Measurements from ENCODE around the gene SLC25A22.

SLC25A22 gene

GRCh38 chr11:770642-771616 is 27.2 kb downstream of the SLC25A22 start:
- DNase-seq = no peak

GRCh38 chr11:769887-770641 is 28.0 kb downstream of the SLC25A22 start:
- no peak for DNase-seq

- DNase-seq = no peak
Observed at GRCh38 chr11:767238-767637, 30.8 kb downstream of the SLC25A22 start.

DNA sequence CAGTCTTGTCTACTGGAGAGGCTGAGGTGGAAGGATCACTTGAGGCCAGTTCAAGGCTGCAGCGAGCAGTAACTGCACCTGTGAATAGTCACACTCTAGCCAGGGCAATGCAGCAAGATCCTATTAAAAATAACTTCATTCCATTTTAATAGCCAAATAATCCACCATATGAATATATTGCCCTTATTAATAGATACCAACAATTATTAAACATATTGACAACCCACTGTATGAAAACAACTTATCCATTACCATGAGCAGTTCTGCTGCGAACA is 31.2 kb downstream of the SLC25A22 start:
- DNase-seq = no peak

GRCh38 chr11:766106-766935 is 31.8 kb downstream of the SLC25A22 start:
- DNase-seq = no peak

DNA sequence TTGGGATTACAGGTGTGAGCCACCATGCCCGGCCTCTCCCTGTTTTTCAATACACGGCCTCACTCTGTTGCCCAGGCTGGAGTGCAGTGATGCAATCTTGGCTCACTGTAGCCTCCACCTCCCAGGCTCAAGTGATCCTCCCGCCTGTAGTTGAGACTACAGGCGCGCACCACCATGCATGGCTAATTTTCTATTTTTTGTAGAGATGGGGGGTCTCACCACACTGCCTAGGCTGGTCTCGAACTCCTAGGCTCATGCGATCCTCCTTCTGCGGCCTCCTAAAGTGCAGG is 32.3 kb downstream of the SLC25A22 start:
- no peak for DNase-seq

DNA sequence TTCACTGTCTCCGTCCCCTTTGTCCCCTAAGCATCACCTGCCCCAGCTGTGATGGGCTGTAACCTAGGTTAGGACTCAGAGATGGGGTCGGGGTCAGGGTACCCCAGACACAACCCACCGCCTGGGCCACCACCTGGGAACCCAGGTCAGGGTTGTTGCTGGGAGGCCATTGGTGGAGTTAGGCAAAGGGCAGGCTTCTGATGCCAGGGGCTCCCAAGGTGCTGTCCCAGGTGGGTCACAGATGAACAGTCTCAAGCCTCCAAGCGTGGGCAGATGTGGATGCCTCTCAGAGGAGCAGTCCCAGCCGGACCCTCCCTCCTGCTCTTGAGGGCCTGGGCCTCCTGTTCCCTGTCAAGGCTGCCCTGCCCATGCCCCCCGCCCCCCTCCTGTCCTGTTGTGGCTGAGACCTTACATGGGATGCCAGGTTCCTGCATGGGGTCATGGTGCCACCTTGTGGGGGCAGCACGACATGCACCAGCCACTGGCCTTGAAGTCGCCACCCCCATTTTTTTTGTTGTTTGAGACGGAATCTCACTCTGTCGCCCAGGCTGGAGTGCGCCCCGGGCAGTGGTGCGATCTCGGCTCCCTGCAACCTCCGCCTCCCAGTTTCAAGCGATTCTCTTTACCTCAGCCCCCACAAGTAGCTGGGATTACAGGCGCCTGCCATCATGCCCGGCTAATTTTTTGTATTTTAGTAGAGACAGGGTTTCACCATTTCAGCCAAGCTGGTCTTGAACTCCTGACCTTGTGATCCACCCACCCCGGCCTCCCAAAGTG is 32.9 kb downstream of the SLC25A22 start:
- peak; percentile 54 for DNase-seq

DNA sequence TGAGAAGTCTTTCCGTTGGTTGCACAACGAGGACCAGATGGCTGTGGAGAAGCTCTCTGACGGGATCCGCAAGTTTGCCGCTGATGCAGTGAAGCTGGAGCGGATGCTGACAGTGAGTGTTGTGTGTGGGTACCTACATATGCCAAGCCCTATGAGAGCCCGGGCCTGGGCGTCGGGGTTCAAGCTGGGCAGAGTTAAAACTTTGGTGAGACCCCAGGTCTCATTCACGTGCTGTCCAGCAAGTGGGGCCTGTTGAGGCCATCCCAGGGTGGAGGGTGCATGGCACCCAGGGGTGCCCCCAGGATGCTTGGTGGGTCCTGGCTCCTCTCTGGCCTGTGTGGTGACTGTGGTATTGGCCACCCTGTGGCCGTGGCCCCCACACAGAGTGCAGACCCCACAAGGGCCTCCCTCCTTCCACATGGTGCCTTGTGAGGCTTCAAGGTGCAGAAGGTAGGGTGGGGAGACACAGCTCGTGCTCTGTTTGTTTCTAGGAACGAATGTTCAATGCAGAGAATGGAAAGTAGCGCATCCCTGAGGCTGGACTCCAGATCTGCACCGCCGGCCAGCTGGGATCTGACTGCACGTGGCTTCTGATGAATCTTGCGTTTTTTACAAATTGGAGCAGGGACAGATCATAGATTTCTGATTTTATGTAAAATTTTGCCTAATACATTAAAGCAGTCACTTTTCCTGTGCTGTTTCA is 33.6 kb downstream of the SLC25A22 start:
- no peak for DNase-seq

DNA sequence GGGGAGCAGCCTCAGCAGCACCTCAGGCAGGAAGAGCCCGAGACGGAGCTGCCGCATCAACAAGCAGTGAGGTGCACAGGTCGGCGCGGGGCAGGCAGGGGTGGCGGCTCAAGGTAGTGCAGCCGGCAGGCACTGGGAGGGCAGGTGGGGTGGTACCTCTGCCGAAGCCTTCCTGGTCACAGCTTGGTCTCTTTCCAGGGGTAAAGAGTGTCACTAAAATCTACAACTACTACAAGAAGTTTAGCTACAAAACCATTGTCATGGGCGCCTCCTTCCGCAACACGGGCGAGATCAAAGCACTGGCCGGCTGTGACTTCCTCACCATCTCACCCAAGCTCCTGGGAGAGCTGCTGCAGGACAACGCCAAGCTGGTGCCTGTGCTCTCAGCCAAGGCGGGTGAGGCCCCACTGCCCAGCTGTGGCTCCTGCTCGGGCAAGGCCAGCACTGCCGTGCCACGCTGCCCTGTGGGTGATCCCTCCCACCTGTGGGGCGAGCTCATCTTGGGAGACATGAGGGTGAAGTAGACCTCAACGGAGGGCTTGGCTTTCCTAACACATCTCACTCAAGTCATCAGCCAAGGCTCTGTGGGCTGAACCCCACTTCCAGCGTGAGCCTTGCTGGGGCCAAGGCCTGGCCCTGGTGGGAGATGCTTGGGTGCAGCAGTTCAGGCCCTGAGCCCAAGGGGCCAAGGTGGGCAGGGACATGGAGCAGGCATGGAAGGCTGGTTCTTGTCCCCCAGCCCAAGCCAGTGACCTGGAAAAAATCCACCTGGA is 34.3 kb downstream of the SLC25A22 start:
- no peak for DNase-seq

GRCh38 chr11:763073-763463 is 35.0 kb downstream of the SLC25A22 start:
- no peak for DNase-seq

GRCh38 chr11:762421-763072 is 35.5 kb downstream of the SLC25A22 start:
- no peak for DNase-seq

DNA sequence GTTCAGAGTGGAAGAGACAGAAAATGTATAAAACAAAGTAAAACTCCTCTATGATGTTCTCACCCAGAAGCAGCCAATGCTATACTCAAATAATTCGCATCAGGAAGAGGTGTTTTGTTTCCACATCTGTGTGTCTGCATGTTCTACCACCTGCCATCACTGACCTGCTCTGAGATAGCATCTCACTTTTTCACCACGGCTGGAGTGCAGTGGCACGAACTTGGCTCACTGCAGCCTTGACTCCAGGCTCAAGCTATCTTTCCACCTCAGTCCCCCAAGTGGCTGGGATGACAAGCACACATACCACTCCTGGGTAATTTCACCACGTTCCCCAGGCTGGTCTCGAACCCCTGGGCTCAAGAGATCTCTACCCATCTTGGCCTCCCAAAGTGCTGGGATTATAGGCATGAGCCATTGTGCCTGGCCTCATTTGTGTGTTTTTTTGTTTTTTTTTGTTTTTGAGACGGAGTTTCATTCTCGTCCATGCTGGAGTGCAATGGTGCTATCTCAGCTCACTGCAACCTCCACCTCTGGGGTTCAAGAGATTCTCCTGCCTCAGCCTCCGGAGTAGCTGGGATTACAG is 36.5 kb downstream of the SLC25A22 start:
- DNase-seq = no peak

- no peak for DNase-seq
Observed at GRCh38 chr11:760236-760635, 37.8 kb downstream of the SLC25A22 start.

- DNase-seq = no peak
Observed at GRCh38 chr11:749731-750130, 48.4 kb downstream of the SLC25A22 start.

DNA sequence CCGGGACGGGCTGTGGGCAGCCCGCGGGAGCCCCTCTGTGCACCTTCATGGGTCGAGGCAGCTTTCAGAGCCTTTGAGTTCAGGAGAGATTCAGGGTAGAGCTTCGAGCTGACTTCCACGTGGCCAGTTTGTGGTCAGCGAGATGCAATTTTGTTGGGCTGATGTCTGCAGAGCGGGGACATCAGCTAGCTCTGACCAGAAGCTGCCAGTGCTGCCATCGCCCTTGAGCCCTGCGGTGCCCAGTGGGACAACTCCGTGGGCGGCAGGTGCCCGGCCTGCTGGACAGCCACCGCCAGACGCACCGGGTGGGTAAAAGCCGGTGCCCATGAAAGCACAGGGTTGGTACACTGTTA is 50.1 kb downstream of the SLC25A22 start:
- DNase-seq = no peak

DNA sequence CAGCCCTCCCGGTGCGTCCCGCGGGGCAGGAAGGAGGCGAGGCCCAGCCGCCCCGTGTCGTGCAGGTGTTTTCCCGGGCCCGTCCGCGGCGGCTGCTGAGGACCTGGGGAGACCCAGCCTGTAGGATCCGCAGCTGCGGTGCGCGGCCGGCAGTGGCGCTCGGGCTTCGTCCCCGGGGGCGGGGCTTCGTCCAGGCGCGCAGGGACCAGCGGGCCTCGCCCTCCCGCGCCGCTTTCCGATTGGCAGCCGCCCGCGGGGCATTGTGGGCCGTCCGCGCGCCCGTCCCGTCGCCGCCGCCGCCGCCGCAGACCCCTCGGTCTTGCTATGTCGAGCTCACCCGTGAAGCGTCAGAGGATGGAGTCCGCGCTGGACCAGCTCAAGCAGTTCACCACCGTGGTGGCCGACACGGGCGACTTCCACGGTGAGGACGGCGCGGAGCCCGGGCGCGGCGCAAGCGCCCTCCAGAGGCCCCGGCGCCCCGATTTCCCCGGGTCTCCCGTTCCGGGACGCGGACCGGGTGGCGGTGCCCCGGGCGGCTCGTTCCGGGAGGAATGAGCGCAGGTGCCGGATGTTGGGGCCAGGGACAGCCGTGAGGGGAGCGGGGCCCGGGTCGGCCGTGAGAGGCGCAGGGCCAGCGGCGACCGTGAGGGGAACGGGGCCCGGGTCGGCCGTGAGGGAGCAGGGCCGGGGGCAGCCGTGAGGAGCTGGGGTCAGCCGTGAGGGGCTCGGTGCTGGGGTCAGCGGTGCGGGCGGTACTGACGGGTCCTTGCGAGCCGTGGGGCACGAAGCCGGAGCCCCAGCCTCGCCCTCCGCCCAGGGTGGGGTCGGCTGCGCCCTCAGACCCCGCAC is 50.7 kb downstream of the SLC25A22 start, which contains the start of gene TALDO1:
TSS of gene TALDO1 (plus strand) at position 307 of the 849 bp plus-strand sequence. CDS start at position 325, 18 bp downstream.
- peak; percentile 63 for DNase-seq

DNA sequence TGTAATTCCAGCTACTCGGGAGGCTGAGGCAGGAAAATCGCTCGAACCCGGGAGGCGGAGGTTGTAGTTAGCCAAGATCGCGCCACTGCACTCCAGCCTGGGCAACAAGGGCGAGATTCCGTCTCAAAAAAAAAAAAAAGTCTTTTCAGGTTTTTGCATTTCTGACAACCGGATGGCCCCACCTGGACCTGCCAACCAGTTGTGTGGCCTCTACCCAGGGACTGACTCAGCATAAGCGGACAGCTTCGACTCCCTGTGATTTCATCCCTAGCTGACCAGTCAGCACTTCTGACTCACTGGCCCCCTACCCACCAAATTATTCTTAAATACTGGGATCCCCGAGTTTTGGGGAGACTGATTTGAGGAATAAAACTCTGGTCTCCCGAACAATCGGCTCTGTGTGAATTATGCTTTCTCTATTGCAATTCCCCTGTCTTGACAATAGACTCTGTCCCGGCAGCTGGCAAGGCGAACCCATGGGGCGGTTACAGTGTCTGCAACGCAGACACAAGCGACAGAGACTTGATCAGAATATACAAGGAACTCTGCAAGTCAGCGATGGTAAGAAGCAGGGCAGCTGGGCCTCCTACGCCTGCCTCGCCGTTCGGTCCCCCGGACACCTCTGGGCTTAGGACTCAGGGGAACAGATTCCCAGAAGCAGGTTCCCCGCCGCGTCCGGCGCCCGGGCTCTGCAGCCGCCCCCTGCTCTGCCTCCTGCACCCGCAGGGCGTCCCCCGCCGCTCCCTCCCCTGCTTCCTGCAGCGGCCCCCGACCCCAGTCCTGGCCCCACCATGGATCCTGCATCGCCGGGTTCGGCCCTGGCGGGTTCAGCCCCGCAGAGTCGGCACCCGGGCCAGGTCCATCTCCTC is 51.6 kb downstream of the SLC25A22 start:
- no peak for DNase-seq

- no peak for DNase-seq
Observed at GRCh38 chr11:745428-745827, 52.7 kb downstream of the SLC25A22 start.

Measured in activated CD4-positive, alpha-beta T cell treated with anti-CD3 and anti-CD28 coated beads for 1 hour (primary cell).